Fibroblast of mammary gland (primary cell): ENCODE results near the gene RIPK1.
"Not testable (repeated sequence)": the region's sequence is repeated elsewhere in the genome, so short reads cannot be mapped to it uniquely, and the experiment has no call there.

Source experiments
- DNase-seq: peaks from one replicate; pipeline ENCODE4 v3.0.0-alpha.2; 2010; ENCODE audit warnings: low read depth
- H3K4me3 ChIP-seq: 2 replicates; pipeline ENCODE4 v1.5.1; 2011; ENCODE audit warnings: low read depth, mild to moderate bottlenecking, low read length, moderate library complexity; ENCODE audit not compliant: control insufficient read depth
- CTCF ChIP-seq: conservative IDR thresholded peaks from 2 replicates; pipeline ENCODE4 v1.5.1; 2011; ENCODE audit warnings: low read depth, low read length, inconsistent platforms; ENCODE audit not compliant: control insufficient read depth, insufficient read depth

Gene RIPK1

GRCh38 chr6:3143158-3143557 is 74.9 kb downstream of the RIPK1 start:
- H3K4me3 ChIP-seq, result no peak overlapping the region
- DNase-seq, result no peak
- no peak for TF ChIP-seq CTCF

GRCh38 chr6:3144571-3144970 is 76.3 kb downstream of the RIPK1 start:
- DNase-seq, result no peak
- TF ChIP-seq CTCF, result no peak
- no peak overlapping the region for H3K4me3 ChIP-seq

GRCh38 chr6:3147914-3148757 is 79.8 kb downstream of the RIPK1 start:
- H3K4me3 ChIP-seq, result no peak overlapping the region
- peak; percentile 7 for TF ChIP-seq CTCF
- DNase-seq, result no peak

- DNase-seq, result no peak
- no peak overlapping the region for H3K4me3 ChIP-seq
- TF ChIP-seq CTCF, result no peak
Observed at GRCh38 chr6:3151691-3152090, 83.4 kb downstream of the RIPK1 start.

- TF ChIP-seq CTCF, result no peak
- no peak overlapping the region for H3K4me3 ChIP-seq
- no peak for DNase-seq
Observed at GRCh38 chr6:3152689-3153088, 84.4 kb downstream of the RIPK1 start.

GRCh38 chr6:3155416-3155815 is 87.1 kb downstream of the RIPK1 start:
- not testable (repeated sequence) for DNase-seq, H3K4me3 ChIP-seq

GRCh38 chr6:3156184-3157130 is 88.2 kb downstream of the RIPK1 start:
- not testable (repeated sequence) for DNase-seq
- peak overlapping the region; percentile 88 for H3K4me3 ChIP-seq
